Measurements from ENCODE around the gene SRPK2. TPM values are rescaled to one million over a fixed set of nuclear protein-coding genes. Genes with fewer than 3 reads are reported as not detected.

The SRPK2 gene
- total and polyA plus RNA-seq, 2 donors (not counting 1 experiment from before 2014, with no cell fraction given), result 15.2 to 108 TPM

- Histone ChIP-seq H2AFZ (ENCODE audit: insufficient read depth, low read depth, low read length, poor library complexity, severe bottlenecking) (no peak overlapping the region), H3K9me3 (ENCODE audit: control extremely low read depth in 1 of 3, control insufficient read depth in 2 of 3, insufficient read depth in 1 of 3, low read length in 2 of 3) (no peaks in the 10 kb centered on the region), H3K36me3 (replicated peaks in 1 of 2; ENCODE audit: control extremely low read depth in 1 of 2, control insufficient read depth in 1 of 2, extremely low read depth in 1 of 2, insufficient read depth in 2 of 2, low read length in 1 of 2) (peaks cover 3 to 8% of the 10 kb centered on the region in 2 experiments), H3K4me1 (ENCODE audit: control insufficient read depth in 2 of 2, insufficient read depth in 2 of 2, low read length in 2 of 2) (peaks cover 20 to 26% of the 10 kb centered on the region in 2 donors), H3K27me3 (replicated peaks in 1 of 4; ENCODE audit: control extremely low read depth in 1 of 4, control insufficient read depth in 3 of 4, insufficient read depth in 4 of 4, low read length in 3 of 4) (no peaks in the 10 kb centered on the region), H4K20me1 (ENCODE audit: control insufficient read depth, insufficient read depth, low read length, poor library complexity, severe bottlenecking) (peaks cover 27% of the 10 kb centered on the region), H3K4me3 (ENCODE audit: control extremely low read depth in 1 of 5, extremely low read depth in 1 of 5, insufficient read depth in 1 of 5, low read depth in 2 of 5, low read length in 4 of 5) (no peak overlapping the region), H3K4me2 (replicated peaks; ENCODE audit: low read depth, low read length, poor library complexity, severe bottlenecking) (no peak overlapping the region), H3K9ac (ENCODE audit: low read length) (no peak overlapping the region), H3K27ac (ENCODE audit: low read length in 2 of 2) (no peak overlapping the region), H3K79me2 (ENCODE audit: control insufficient read depth, insufficient read depth, low read length) (peaks cover 60% of the 10 kb centered on the region)
- TF ChIP-seq EZH2 (IDR thresholded peaks at IDR 0.05; ENCODE audit: borderline replicate concordance, insufficient read depth, low read depth, low read length, poor library complexity, severe bottlenecking), result no peak
- TF ChIP-seq CTCF (IDR thresholded peaks at IDR 0.05), result no peak
- ChIA-PET CTCF (interaction anchor here (0.7 to 1.2 kb wide), 2 partner anchors 23 to 677 kb away, joined by 3 to 4 read pairs; no protein-coding TSS in a partner anchor), POLR2A (no interaction called here)
- intact Hi-C loops (cut with micrococcal nuclease), result no loop called here
- ATAC-seq (ENCODE audit: low read depth) (peak; percentile 17), DNase-seq (no peak)
- Mint-ChIP-seq H3K4me1 (peaks cover 55% of the 10 kb centered on the region), H3K27me3 (no peaks in the 10 kb centered on the region), H3K4me3 (no peak overlapping the region), H3K9me3 (ENCODE audit: insufficient read depth) (no peaks in the 10 kb centered on the region), H3K27ac (peak overlapping the region; percentile 39)
- no CpG with 5 or more reads among the region's 2 CpGs for WGBS (ENCODE audit: insufficient coverage)
Measured at GRCh38 chr7:105191331-105191730, 197.4 kb downstream of the SRPK2 start.

- Histone ChIP-seq H3K4me3 (ENCODE audit: control extremely low read depth in 1 of 5, extremely low read depth in 1 of 5, insufficient read depth in 1 of 5, low read depth in 2 of 5, low read length in 4 of 5) (no peak overlapping the region), H3K9me3 (ENCODE audit: control extremely low read depth in 1 of 3, control insufficient read depth in 2 of 3, insufficient read depth in 1 of 3, low read length in 2 of 3) (no peaks in the 10 kb centered on the region), H2AFZ (ENCODE audit: insufficient read depth, low read depth, low read length, poor library complexity, severe bottlenecking) (no peak overlapping the region), H3K36me3 (replicated peaks in 1 of 2; ENCODE audit: control extremely low read depth in 1 of 2, control insufficient read depth in 1 of 2, extremely low read depth in 1 of 2, insufficient read depth in 2 of 2, low read length in 1 of 2) (peaks cover 5% of the 10 kb centered on the region in 2 experiments), H3K4me2 (replicated peaks; ENCODE audit: low read depth, low read length, poor library complexity, severe bottlenecking) (no peak overlapping the region), H3K9ac (ENCODE audit: low read length) (no peak overlapping the region), H3K4me1 (ENCODE audit: control insufficient read depth in 2 of 2, insufficient read depth in 2 of 2, low read length in 2 of 2) (peaks cover 20 to 26% of the 10 kb centered on the region in 2 donors), H3K79me2 (ENCODE audit: control insufficient read depth, insufficient read depth, low read length) (peaks cover 56% of the 10 kb centered on the region), H3K27ac (ENCODE audit: low read length in 2 of 2) (no peak overlapping the region), H3K27me3 (replicated peaks in 1 of 4; ENCODE audit: control extremely low read depth in 1 of 4, control insufficient read depth in 3 of 4, insufficient read depth in 4 of 4, low read length in 3 of 4) (no peaks in the 10 kb centered on the region), H4K20me1 (ENCODE audit: control insufficient read depth, insufficient read depth, low read length, poor library complexity, severe bottlenecking) (peaks cover 27% of the 10 kb centered on the region)
- TF ChIP-seq CTCF (IDR thresholded peaks at IDR 0.05) (no peak), EZH2 (IDR thresholded peaks at IDR 0.05; ENCODE audit: borderline replicate concordance, insufficient read depth, low read depth, low read length, poor library complexity, severe bottlenecking) (no peak)
- ATAC-seq (ENCODE audit: low read depth) (no peak), DNase-seq (no peak)
- H3K4me1 Mint-ChIP-seq, result peaks cover 49% of the 10 kb centered on the region
- ChIA-PET CTCF (no interaction called here), POLR2A (no interaction called here)
- H3K27me3 Mint-ChIP-seq, result no peaks in the 10 kb centered on the region
- intact Hi-C loops (cut with micrococcal nuclease), result no loop called here
- H3K9me3 Mint-ChIP-seq (ENCODE audit: insufficient read depth), result no peaks in the 10 kb centered on the region
- WGBS (ENCODE audit: insufficient coverage), result 98% methylated on average over 7 of the region's 8 CpGs
- no peak overlapping the region for H3K4me3 Mint-ChIP-seq
- H3K27ac Mint-ChIP-seq, result no peak overlapping the region
Measured at GRCh38 chr7:105189859-105190492, 198.7 kb downstream of the SRPK2 start.
